Liver (tissue), 9 donors: Measurements from ENCODE around the gene TRIM22. TPM values are rescaled to one million over a fixed set of nuclear protein-coding genes. Genes with fewer than 3 reads are reported as not detected.

Source experiments
- DNase-seq: peaks from one replicate; pipeline ENCODE4 v3.0.0-alpha.2; 2017; ENCODE audit warnings: low spot score
- H3K27ac ChIP-seq, 2 donors: one replicate each; pipeline ENCODE4 v1.7.0; 2013; ENCODE audit warnings: inconsistent platforms in 2 of 2, low read length in 2 of 2, control low read depth in 1 of 2, low read depth in 1 of 2, mild to moderate bottlenecking in 1 of 2
- H3K27me3 ChIP-seq, 4 donors: one replicate each; pipeline versions ENCODE4 v1.6.1 to v1.7.0; 2013; ENCODE audit warnings: low read length in 3 of 4, inconsistent platforms in 1 of 4, mild to moderate bottlenecking in 1 of 4, moderate library complexity in 1 of 4; ENCODE audit not compliant: control insufficient read depth in 4 of 4, insufficient read depth in 4 of 4
- H3K36me3 ChIP-seq, 4 donors: one replicate each; pipeline versions ENCODE4 v1.6.1 to v1.7.0; 2013; ENCODE audit warnings: low read length in 3 of 4, mild to moderate bottlenecking in 3 of 4, low read depth in 1 of 4, moderate library complexity in 1 of 4; ENCODE audit not compliant: control insufficient read depth in 4 of 4, insufficient read depth in 3 of 4
- H3K4me1 ChIP-seq, 4 donors: one replicate each; pipeline versions ENCODE4 v1.6.1 to v1.7.0; 2013; ENCODE audit warnings: low read length in 3 of 4, mild to moderate bottlenecking in 3 of 4, moderate library complexity in 1 of 4; ENCODE audit not compliant: control insufficient read depth in 4 of 4, insufficient read depth in 4 of 4
- H3K4me3 ChIP-seq, 3 donors: one replicate each; pipeline versions ENCODE4 v1.6.1 to v1.7.0; 2013; ENCODE audit warnings: low read length in 3 of 3, control low read depth in 1 of 3, low read depth in 1 of 3, mild to moderate bottlenecking in 1 of 3
- H3K9ac ChIP-seq, 2 donors: one replicate each; pipeline ENCODE4 v1.7.0; 2013; ENCODE audit warnings: low read length in 2 of 2, mild to moderate bottlenecking in 2 of 2, moderate library complexity in 2 of 2, control low read depth in 1 of 2, low read depth in 1 of 2
- H3K9me3 ChIP-seq, 4 donors: one replicate each; pipeline versions ENCODE4 v1.6.1 to v1.7.0; 2013; ENCODE audit warnings: low read length in 3 of 4; ENCODE audit not compliant: control insufficient read depth in 4 of 4
- EGR1 ChIP-seq, 2 donors: IDR thresholded peaks; 2 replicates each; pipeline ENCODE4 v1.6.1; 2016 to 2018; ENCODE audit warnings: antibody characterized with exemption in 2 of 2, low read depth in 2 of 2
- FOXA1 ChIP-seq: IDR thresholded peaks from 2 replicates; pipeline ENCODE4 v1.6.1; 2016; ENCODE audit warnings: antibody characterized with exemption
- FOXA2 ChIP-seq: IDR thresholded peaks from 2 replicates; pipeline ENCODE4 v1.6.1; 2016; ENCODE audit warnings: antibody characterized with exemption
- GABPA ChIP-seq, 2 donors: IDR thresholded peaks in 1 of 2; conservative IDR thresholded peaks in 1 of 2; 2 replicates each; pipeline ENCODE4 v1.6.1; 2016; ENCODE audit warnings: antibody characterized with exemption in 2 of 2, mild to moderate bottlenecking in 1 of 2, moderate library complexity in 1 of 2
- HNF4A ChIP-seq, 2 donors: conservative IDR thresholded peaks; 2 replicates each; pipeline ENCODE4 v1.6.1; 2016; ENCODE audit warnings: antibody characterized with exemption in 2 of 2, mild to moderate bottlenecking in 2 of 2
- JUND ChIP-seq, 2 donors: IDR thresholded peaks; 2 replicates each; pipeline ENCODE4 v1.6.1; 2016; ENCODE audit warnings: antibody characterized with exemption in 2 of 2
- NR2F2 ChIP-seq: IDR thresholded peaks from 2 replicates; pipeline ENCODE4 v1.6.1; 2016; ENCODE audit warnings: antibody characterized with exemption
- REST ChIP-seq: IDR thresholded peaks from 2 replicates; pipeline ENCODE4 v1.6.1; 2016; ENCODE audit warnings: antibody characterized with exemption, mild to moderate bottlenecking
- RXRA ChIP-seq, 2 donors: IDR thresholded peaks; 2 replicates each; pipeline ENCODE4 v1.6.1; 2017 to 2018; ENCODE audit warnings: antibody characterized with exemption in 2 of 2, mild to moderate bottlenecking in 1 of 2
- TAF1 ChIP-seq: conservative IDR thresholded peaks from 2 replicates; pipeline ENCODE4 v1.6.1; 2016; ENCODE audit warnings: antibody characterized with exemption, mild to moderate bottlenecking
- YY1 ChIP-seq: IDR thresholded peaks from 2 replicates; pipeline ENCODE4 v1.6.1; 2016; ENCODE audit warnings: antibody characterized with exemption, mild to moderate bottlenecking
- ZBTB33 ChIP-seq: IDR thresholded peaks from 2 replicates; pipeline ENCODE4 v1.6.1; 2016; ENCODE audit warnings: antibody characterized with exemption
- WGBS: extraction: QIAGEN DNeasy Blood & Tissue Kit; methylation state at CpG from one replicate; pipeline ENCODE4 v1.1.7; 2013; 5-methylcytosine and 5-hydroxymethylcytosine counted together
- polyA plus RNA-seq, 2 donors: library from polyadenylated mRNA; stranded (reverse) in 1 of 2; unstranded in 1 of 2; fragments of 200-250 nt in 1 of 2; fragments of >200 nt in 1 of 2; fragmentation: Nextera tagmentation in 1 of 2; extraction: Ambion mirVana in 1 of 2; gene quantifications; one replicate each; pipeline versions ENCODE4 v1.2.1 to v1.2.3, GENCODE V29; 2013 to 2015
- total RNA-seq, 2 donors: library from RNA; depleted of rRNA; stranded (reverse); fragments of >200 nt; gene quantifications; one replicate each; pipeline ENCODE4 v1.2.3, GENCODE V29; 2014
- TF ChIP-seq, protein P1 (sequence below): fragments of 150-350 bp; IDR thresholded peaks from 2 replicates; pipeline ENCODE4 v1.5.1; 2017; ENCODE audit warnings: improper control_type of control experiment, low read depth, low read length; ENCODE audit not compliant: missing input control
- TF ChIP-seq, protein P2 (sequence below): IDR thresholded peaks from 2 replicates; pipeline ENCODE4 v1.6.1; 2016; ENCODE audit warnings: antibody characterized with exemption
- donor health status: healthy.
- donor health status: healthy.
- donor health status: healthy.
- donor health status: healthy.
- donor health status: healthy.

Gene TRIM22
- total and polyA plus RNA-seq, 4 donors: 3.6 to 21.6 (median 9.6) TPM

- TF ChIP-seq, protein P1, sequence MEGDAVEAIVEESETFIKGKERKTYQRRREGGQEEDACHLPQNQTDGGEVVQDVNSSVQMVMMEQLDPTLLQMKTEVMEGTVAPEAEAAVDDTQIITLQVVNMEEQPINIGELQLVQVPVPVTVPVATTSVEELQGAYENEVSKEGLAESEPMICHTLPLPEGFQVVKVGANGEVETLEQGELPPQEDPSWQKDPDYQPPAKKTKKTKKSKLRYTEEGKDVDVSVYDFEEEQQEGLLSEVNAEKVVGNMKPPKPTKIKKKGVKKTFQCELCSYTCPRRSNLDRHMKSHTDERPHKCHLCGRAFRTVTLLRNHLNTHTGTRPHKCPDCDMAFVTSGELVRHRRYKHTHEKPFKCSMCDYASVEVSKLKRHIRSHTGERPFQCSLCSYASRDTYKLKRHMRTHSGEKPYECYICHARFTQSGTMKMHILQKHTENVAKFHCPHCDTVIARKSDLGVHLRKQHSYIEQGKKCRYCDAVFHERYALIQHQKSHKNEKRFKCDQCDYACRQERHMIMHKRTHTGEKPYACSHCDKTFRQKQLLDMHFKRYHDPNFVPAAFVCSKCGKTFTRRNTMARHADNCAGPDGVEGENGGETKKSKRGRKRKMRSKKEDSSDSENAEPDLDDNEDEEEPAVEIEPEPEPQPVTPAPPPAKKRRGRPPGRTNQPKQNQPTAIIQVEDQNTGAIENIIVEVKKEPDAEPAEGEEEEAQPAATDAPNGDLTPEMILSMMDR: no peak
- no peak for TF ChIP-seq ZBTB33
- TF ChIP-seq NR2F2: no peak
- TF ChIP-seq FOXA2: no peak
- no peak for TF ChIP-seq YY1
- no peak for TF ChIP-seq EGR1 (IDR thresholded peaks at IDR 0.05; ENCODE audit: low read depth in 2 of 2)
These were observed 47.5 kb downstream of the TRIM22 start (continued) for GRCh38 chr11:5737091-5737490.

- H3K36me3 ChIP-seq: no peaks in the 10 kb centered on the region
- no peak for DNase-seq
- TF ChIP-seq HNF4A (conservative IDR thresholded peaks at IDR 0.05) (no peak), GABPA (IDR thresholded peaks at IDR 0.05 in 1 of 2, conservative IDR thresholded peaks at IDR 0.05 in 1 of 2) (no peak)
- H3K4me3 ChIP-seq: no peak overlapping the region
- no peak overlapping the region for H3K9ac ChIP-seq
- H3K9me3 ChIP-seq: peaks cover 0 to 2% (median 0%) of the 10 kb centered on the region in 4 donors
- no peaks in the 10 kb centered on the region for H3K4me1 ChIP-seq
- no peaks in the 10 kb centered on the region for H3K27me3 ChIP-seq
- 83% methylated on average over 6 of the region's 6 CpGs for whole genome bisulfite sequencing
- H3K27ac ChIP-seq: no peak overlapping the region
These were observed 48.2 kb downstream of the TRIM22 start for GRCh38 chr11:5737670-5738392.

GRCh38 chr11:5738431-5738830 is 48.8 kb downstream of the TRIM22 start:
- Histone ChIP-seq H3K4me3 (no peak overlapping the region), H3K36me3 (no peaks in the 10 kb centered on the region), H3K27me3 (no peaks in the 10 kb centered on the region), H3K4me1 (no peaks in the 10 kb centered on the region), H3K9me3 (peaks cover 0 to 2% (median 0%) of the 10 kb centered on the region in 4 donors), H3K27ac (no peak overlapping the region), H3K9ac (no peak overlapping the region)
- DNase-seq: no peak
- 46% methylated on average over 1 of the region's 1 CpG for WGBS
- TF ChIP-seq EGR1 (IDR thresholded peaks at IDR 0.05; ENCODE audit: low read depth in 2 of 2) (no peak), FOXA1 (no peak), JUND (IDR thresholded peaks at IDR 0.05) (no peak), REST (no peak), GABPA (IDR thresholded peaks at IDR 0.05 in 1 of 2, conservative IDR thresholded peaks at IDR 0.05 in 1 of 2) (no peak), YY1 (no peak), RXRA (IDR thresholded peaks at IDR 0.05) (no peak), ZBTB33 (no peak), TAF1 (no peak), NR2F2 (no peak)
- TF ChIP-seq, protein P1: no peak
- TF ChIP-seq, protein P2, sequence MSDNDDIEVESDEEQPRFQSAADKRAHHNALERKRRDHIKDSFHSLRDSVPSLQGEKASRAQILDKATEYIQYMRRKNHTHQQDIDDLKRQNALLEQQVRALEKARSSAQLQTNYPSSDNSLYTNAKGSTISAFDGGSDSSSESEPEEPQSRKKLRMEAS: no peak
